ENCODE results near the gene C19orf47.

DNA sequence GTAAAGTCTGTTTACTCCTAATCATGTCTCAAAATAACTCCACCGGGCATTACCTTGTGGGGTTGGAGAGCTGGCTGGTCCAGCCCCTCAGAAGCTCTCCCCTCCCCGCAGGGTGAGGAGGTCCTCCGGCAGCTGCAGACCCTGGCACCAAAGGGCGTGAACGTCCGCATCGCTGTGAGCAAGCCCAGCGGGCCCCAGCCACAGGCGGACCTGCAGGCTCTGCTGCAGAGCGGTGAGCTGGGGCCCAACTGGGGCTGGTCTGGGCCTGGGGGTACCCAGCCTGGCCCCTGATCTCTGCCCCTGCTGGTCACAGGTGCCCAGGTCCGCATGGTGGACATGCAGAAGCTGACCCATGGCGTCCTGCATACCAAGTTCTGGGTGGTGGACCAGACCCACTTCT, 21.6 kb upstream of the C19orf47 start:
- TF ChIP-seq CTCF (IDR thresholded peaks at IDR 0.05), result no peak
- no peak for TF ChIP-seq EZH2 (IDR thresholded peaks at IDR 0.05)
- TF ChIP-seq EZH2phosphoT487 (IDR thresholded peaks at IDR 0.05), result no peak

All from neural progenitor cell (in vitro differentiated cells).